IPS DF 4.7 (cell line): ENCODE data around the gene MXRA7.

Source experiments
- DNase-seq: peaks from one replicate; pipeline ENCODE4 v3.0.0-alpha.2; 2013; ENCODE audit warnings: low spot score; ENCODE audit errors: extremely low read depth

Gene MXRA7

GRCh38 chr17:76696763-76697701 is 13.7 kb downstream of the MXRA7 start:
- no peak for DNase-seq

GRCh38 chr17:76695059-76695831 is 15.5 kb downstream of the MXRA7 start:
- no peak for DNase-seq

GRCh38 chr17:76691379-76692191 is 19.2 kb downstream of the MXRA7 start:
- DNase-seq: no peak

- no peak for DNase-seq
Observed at GRCh38 chr17:76690596-76691280, 20.0 kb downstream of the MXRA7 start.

GRCh38 chr17:76689859-76690258 is 20.9 kb downstream of the MXRA7 start:
- no peak for DNase-seq

GRCh38 chr17:76688165-76688622 is 22.6 kb downstream of the MXRA7 start:
- no peak for DNase-seq

GRCh38 chr17:76687298-76688164 is 23.2 kb downstream of the MXRA7 start:
- DNase-seq: no peak

- DNase-seq: no peak
Observed at GRCh38 chr17:76686538-76687297, 24.0 kb downstream of the MXRA7 start.

GRCh38 chr17:76685846-76686245 is 24.9 kb downstream of the MXRA7 start:
- no peak for DNase-seq

GRCh38 chr17:76685366-76685765 is 25.4 kb downstream of the MXRA7 start:
- no peak for DNase-seq

- DNase-seq: no peak
Observed at GRCh38 chr17:76684756-76685155, 26.0 kb downstream of the MXRA7 start.

- DNase-seq: no peak
Observed at GRCh38 chr17:76683921-76684745, 26.6 kb downstream of the MXRA7 start.

- no peak for DNase-seq
Observed at GRCh38 chr17:76683011-76683755, 27.6 kb downstream of the MXRA7 start.

GRCh38 chr17:76682296-76682695 is 28.5 kb downstream of the MXRA7 start:
- DNase-seq: no peak

- DNase-seq: no peak
Observed at GRCh38 chr17:76681222-76682137, 29.3 kb downstream of the MXRA7 start.

GRCh38 chr17:76679239-76679638 is 31.5 kb downstream of the MXRA7 start:
- no peak for DNase-seq
